Occipital lobe (tissue), 2 donors: ENCODE data around the gene MAPK6. TPM values are rescaled to one million over a fixed set of nuclear protein-coding genes. Genes with fewer than 3 reads are reported as not detected.

ENCODE experiments used
- DNase-seq: peaks from one replicate; lab custom pipeline; 2025; lab: John Stamatoyannopoulos, UW
- total RNA-seq: library from RNA; depleted of rRNA; stranded (reverse); fragments of >200 nt; gene quantifications from one replicate; pipeline ENCODE4 v1.2.3, GENCODE V29; 2014

MAPK6 gene
- total RNA-seq, 1 donor from 2014 or later, result 98.3 TPM

DNA sequence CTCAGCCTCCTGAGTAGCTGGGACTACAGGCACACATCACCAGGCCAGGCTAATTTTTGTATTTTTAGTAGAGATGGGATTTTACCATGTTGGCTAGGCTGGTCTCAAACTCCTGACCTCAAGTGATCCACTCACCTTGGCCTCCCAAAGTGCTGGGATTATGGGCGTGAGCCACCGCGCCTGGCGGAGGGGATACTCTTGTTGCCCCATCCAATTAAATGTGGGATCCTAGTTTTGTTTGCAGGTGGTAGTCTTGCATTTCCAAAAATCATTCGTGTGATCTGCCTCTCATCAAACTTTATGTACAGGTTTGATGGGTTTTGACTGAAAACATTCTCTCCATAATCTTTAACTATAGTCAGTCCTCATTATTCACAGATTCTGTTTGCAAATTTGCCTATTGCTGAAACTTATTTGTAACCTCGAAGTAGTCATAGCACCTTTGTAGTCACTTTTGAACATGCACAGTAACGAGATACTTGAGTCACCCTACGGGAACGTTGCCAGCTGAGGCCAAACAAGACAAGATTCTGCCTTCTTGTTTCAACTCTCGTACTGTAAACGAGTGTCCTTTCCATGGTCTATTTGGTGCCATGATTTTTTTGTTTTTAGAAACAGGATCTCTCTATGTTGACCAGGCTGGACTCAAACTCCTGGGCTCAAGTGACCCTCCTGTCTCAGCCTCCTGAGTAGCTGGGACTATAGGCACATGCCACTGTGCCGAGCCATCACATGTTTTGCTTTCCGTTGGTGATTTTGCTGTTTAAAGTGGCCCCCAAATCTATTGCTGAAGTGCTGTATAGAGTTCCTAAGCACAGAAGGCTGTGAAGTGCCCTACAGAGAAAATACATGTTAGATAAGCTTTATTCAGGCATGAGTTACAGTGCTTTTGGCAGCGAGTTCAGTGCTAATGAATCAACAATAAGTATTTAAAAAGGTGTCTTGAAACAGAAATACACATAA lies 8.1 kb upstream of the MAPK6 start:
- DNase-seq, result no peak

GRCh38 chr15:52011711-52012144 lies 7.3 kb upstream of the MAPK6 start:
- no peak for DNase-seq

- no peak for DNase-seq
Measured at GRCh38 chr15:52012210-52012609, 6.8 kb upstream of the MAPK6 start.

DNA sequence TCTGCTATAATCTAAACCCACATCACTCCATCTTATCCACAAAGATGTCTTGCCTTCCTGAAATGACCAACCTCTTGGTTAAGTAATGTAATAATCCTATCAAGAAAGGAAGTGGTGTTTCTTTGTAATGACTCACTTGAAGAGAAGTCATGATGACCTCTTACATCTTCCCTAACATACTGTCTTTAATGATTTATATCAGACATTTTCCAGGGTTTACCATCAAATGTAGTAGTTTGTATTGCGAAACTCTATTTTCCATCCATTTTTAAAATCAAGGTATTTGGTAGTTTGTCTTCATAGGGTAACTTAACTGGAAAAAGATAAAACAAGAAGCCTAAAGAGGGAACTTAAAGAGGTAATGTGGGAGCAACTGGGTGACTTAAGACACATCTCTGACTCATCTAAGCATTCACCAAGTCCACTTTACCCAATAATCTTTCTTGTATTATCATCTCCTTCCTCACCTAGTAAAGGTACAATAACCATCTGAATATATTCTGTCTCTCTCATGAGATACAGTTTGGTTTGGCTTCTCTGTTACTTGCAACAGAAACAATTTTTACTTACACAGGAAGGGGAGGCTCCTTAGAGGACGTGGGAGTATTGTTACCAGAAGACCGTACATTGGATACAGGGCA lies 5.7 kb upstream of the MAPK6 start:
- DNase-seq, result no peak

DNA sequence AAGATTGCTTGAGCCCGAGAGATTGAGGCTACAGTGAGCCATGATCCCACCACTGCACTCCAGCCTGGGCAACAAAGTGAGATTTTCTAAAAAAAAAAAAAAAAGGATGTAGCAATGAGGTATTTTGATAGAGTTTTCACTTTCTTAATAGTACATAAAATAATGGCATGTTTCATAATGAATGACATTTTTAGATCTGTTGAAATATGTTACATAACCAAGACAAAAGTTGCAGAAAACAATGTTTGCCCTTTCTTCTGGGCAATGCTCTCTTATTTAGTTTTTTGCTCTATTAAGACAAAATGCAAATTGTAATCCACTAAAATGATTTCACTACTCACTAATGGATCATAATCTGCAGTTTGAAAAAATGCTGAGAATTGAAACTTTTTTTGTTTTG lies 4.4 kb upstream of the MAPK6 start:
- no peak for DNase-seq

DNA sequence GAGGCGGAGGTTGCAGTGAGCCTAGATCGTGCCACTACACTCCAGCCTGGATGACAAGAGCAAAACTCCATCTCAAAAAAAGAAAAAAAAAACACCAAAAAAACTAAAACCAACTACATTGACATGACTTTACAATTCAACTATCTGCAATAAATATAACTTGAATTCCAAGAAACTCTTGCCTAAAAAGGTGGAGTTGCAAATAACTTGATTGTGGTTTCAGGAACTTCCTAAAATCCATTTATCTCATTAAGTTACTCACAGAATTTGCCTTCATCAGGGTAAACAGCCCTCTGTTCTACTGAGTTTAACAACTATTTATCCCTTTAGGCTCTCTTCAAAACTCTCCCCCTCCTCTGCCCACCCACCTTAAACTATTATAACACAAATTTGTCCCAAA lies 2.7 kb upstream of the MAPK6 start:
- DNase-seq, result no peak

GRCh38 chr15:52018244-52018643 lies 775 bp upstream of the MAPK6 start:
- no peak for DNase-seq

DNA sequence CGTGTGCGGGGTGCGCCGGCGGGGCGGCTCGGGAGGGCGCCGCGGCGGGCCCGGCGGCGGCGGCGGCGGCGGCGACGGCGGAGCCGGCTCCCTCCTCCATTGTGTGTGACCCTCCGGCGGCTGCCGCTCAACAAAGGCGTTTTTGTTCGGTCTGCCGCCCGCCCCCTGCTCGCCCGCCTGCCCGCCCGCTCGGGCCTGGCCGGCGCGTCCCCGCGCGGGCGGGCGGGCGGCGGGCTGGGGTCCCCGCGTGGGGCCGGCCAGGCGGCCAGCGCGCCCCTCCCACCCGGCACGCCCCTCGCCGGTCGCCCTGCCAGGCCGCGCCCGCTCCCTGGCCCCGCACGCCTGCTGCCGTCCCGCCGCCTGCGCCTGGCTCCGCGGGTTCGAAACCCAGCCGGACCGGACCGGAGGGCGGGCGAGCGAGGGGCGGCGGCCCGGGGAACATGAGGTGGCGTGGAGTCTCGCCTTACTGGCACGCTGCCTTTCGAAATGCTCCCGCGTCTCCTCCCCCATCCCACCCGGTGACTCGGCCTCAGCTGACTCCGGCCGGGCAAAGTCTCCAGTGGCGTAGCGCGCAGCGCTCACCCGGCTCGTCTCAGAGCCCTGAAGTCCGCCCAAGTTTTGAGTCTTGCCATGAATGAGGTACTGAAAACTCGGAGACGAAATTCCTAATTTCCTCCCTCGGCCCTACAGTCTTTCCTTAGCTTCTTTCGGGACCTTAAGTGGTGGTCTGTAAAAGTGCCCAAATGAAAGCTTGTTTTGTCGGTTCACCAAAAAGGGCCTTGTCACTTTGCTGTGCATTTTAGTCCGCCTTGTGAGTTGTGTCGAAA lies 588 bp downstream of the MAPK6 start:
- DNase-seq, result peak; percentile 71

DNA sequence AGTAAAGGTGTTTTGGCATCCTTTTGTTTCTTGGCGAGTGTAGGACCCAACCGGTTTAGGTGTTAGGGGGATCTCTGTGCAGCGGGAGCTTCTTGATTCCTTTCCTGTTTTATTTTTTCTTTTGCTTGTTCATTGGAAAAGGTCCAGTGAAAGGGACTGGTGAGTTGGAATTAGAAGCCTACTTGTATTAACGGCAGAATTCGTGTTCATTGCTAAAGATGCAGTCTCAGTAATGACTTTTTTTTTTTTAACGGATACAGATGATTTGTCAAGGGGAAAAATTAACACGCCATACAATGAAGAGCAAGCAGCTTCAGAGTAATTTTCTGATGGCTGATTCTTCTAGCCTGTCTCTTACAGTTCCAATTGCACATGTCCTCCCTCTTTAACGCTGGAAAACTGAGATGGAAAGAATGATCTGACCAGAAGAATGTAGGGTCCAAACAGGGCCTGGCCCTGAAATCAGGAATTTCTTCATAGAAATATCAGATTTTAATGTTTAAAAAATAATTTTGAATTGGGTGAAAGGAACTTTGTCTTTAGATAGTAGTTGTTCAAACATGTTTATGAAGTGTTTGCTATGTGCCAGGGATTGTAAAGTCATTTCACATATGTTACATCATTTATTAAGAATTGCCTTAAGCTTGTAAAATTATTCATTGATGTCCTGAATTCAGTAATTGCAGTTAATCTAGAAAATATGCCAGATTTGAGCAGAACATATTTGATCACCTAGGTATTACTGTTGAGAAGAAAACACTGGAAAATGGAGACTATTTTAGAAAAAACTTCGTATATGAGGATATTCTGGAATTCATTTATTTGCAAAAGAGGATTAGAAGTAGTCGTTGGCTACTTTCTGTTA lies 1.4 kb downstream of the MAPK6 start:
- no peak for DNase-seq

DNA sequence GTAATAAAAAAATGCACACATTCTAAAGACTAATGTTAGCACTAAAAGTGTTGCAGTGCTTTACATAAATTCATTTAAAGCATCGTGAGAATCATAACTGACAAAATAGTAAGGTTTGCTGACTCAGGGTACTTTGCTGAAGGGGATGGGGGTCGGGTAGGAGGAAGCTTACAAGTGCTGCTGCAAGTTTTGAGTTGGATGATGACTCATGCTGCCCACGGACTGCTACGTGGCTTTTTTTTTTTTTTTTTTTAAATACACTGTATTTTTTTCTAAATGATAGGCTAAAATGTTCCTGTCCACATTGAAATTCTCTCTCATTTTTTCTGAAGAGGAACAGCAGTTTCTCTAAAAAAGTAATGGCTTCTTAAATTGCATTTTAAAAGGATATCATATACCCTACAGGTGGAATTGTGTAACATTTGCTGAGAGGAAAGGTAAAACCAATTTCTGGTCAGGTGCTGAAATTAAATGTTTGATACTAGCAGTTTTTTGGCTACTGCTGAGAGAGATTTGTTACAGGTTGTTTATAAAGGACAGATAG lies 2.2 kb downstream of the MAPK6 start:
- DNase-seq, result peak; percentile 29

GRCh38 chr15:52021892-52022540 lies 3.0 kb downstream of the MAPK6 start:
- DNase-seq, result no peak

DNA sequence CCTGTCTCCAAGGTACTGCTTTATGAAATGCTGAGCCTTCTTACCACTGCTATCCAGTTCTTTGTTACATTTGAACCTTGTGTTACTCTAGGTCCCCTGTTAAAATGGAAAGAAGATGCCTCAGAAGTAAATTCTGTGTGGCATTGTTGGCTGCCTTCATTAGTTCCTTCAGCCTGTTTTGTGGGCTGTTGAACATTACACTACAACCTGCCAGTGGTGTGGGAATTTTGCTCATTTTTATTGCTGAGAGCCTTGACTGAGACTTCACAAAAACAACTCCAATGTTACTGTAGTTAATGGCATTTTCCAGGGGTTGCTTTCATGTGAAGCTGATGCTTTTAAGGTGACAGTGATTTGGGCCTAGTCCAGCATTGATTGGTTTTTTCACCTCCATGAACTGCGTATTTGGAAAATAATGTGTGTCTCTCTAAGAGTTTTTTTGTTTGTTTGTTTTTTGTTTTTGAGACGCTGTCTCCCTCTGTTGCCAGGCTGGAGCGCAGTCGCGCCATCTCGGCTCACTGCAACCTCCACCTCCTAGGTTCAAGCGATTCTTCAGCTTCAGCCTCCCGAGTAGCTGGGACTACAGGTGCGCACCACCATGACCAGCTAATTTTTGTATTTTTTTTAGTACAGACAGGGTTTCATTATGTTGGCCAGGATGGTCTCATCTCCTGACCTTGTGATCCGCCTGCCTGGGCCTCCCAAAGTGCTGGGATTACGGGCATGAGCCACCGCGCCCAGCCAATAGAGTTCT lies 4.3 kb downstream of the MAPK6 start:
- no peak for DNase-seq

GRCh38 chr15:52028431-52029093 lies 9.5 kb downstream of the MAPK6 start:
- DNase-seq, result no peak

GRCh38 chr15:52030010-52030409 lies 11.0 kb downstream of the MAPK6 start:
- DNase-seq, result no peak

- no peak for DNase-seq
Measured at GRCh38 chr15:52031556-52031955, 12.5 kb downstream of the MAPK6 start.

DNA sequence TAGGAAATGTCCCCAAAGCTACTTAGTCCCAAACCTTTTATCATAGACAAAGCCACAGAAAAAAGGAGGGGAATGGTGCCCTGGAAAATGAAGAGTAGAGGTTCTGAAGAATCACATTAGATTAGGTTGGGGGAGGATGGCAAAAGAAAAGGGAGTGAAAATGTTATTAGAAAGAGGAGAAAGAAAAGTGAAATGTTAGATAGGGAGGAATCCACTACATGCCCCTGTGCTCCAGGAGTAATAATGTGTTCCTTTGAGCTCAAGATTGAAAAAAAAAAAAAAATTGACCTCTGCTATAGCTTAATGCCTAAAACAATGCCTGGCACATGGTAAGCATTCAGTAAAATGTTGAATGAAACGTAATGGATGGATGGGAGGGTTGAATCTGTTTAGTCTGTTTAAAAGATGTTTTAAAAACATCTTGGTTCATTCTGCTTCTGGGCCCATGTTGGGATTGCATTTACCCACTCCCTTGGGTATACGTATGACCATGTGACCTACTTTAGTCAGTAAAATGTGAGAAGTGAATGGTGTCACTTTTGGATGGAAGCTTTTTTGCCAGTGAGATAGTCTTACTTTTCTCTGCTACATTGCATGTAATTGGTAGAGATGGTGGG lies 19.0 kb downstream of the MAPK6 start:
- DNase-seq, result no peak

- peak; percentile 6 for DNase-seq
Measured at GRCh38 chr15:52039925-52040781, 21.1 kb downstream of the MAPK6 start.
